ENCODE results near the gene MYO1D.

MYO1D gene

GRCh38 chr17:32854207-32854606, 22.7 kb downstream of the MYO1D start:
- TF ChIP-seq, protein P1, sequence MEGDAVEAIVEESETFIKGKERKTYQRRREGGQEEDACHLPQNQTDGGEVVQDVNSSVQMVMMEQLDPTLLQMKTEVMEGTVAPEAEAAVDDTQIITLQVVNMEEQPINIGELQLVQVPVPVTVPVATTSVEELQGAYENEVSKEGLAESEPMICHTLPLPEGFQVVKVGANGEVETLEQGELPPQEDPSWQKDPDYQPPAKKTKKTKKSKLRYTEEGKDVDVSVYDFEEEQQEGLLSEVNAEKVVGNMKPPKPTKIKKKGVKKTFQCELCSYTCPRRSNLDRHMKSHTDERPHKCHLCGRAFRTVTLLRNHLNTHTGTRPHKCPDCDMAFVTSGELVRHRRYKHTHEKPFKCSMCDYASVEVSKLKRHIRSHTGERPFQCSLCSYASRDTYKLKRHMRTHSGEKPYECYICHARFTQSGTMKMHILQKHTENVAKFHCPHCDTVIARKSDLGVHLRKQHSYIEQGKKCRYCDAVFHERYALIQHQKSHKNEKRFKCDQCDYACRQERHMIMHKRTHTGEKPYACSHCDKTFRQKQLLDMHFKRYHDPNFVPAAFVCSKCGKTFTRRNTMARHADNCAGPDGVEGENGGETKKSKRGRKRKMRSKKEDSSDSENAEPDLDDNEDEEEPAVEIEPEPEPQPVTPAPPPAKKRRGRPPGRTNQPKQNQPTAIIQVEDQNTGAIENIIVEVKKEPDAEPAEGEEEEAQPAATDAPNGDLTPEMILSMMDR (IDR thresholded peaks at IDR 0.05; ENCODE audit: low read depth, low read length, missing control alignments), result no peak
- H3K27ac ChIP-seq, result no peak overlapping the region
- in situ Hi-C loops (cut with HindIII; ENCODE audit: low pct_ligation_motif_present, low sequenced_read_pairs), result no loop called here

DNA sequence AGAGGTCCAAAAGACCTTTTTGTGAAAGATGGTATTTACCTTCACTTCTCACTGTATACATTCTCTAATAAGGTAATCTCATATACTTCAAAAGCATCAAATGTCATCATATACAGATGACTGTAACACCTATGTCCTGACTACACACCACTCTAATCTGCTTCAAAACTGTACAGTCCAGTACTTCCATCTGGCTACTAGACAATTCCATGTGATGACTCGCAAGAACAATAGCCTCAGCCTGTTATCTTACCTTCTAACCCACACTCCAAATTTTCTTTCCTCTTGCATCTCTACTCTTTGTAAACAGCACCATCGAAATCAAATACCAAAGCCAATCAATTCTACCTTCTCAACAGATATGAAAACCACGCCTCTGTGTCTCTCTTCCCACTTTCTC, 24.1 kb downstream of the MYO1D start:
- no peak overlapping the region for H3K27ac ChIP-seq
- H3K27me3 ChIP-seq (replicated peaks), result no peaks in the 10 kb centered on the region
- H3K4me3 ChIP-seq (ENCODE audit: low read depth, low read length), result no peak overlapping the region
- TF ChIP-seq, protein P1 (IDR thresholded peaks at IDR 0.05; ENCODE audit: low read depth, low read length, missing control alignments), result no peak
- no peaks in the 10 kb centered on the region for H3K36me3 ChIP-seq (replicated peaks)
- DNase-seq, result no peak
- in situ Hi-C loops (cut with HindIII; ENCODE audit: low pct_ligation_motif_present, low sequenced_read_pairs), result no loop called here

More at GRCh38 chr17:32854207-32854606, 22.7 kb downstream of the MYO1D start:
- no peak overlapping the region for H3K4me3 ChIP-seq (ENCODE audit: low read depth, low read length)
- no peaks in the 10 kb centered on the region for H3K27me3 ChIP-seq (replicated peaks)
- no peak for DNase-seq
- no peaks in the 10 kb centered on the region for H3K36me3 ChIP-seq (replicated peaks)

- Histone ChIP-seq H3K36me3 (replicated peaks) (no peaks in the 10 kb centered on the region), H3K4me3 (ENCODE audit: low read depth, low read length) (no peak overlapping the region), H3K27ac (no peak overlapping the region), H3K27me3 (replicated peaks) (no peaks in the 10 kb centered on the region)
- no peak for DNase-seq
- TF ChIP-seq, protein P1 (IDR thresholded peaks at IDR 0.05; ENCODE audit: low read depth, low read length, missing control alignments), result no peak
- in situ Hi-C loops (cut with HindIII; ENCODE audit: low pct_ligation_motif_present, low sequenced_read_pairs), result no loop called here
Measured at GRCh38 chr17:32849879-32850278, 27.0 kb downstream of the MYO1D start.

DNA sequence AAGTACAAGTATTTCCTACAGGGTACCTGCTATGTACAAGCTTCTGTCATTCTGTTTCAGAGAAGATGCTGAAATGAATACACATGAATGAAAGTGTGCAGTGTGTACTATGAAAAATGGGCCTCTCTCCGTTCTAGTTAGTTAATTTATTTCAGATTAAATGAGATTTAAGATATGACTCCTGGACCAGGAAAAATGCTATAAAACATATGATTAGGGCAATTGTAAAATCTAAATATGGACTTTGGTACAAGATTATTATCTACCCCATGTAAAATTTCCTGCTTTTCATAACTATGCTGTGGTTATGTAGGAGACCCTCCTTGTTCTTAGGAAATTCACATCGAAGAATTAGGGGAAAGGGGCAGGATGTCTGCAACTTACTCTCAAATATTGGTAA, 28.9 kb downstream of the MYO1D start:
- Histone ChIP-seq H3K27ac (no peak overlapping the region), H3K27me3 (replicated peaks) (no peaks in the 10 kb centered on the region), H3K36me3 (replicated peaks) (no peaks in the 10 kb centered on the region), H3K4me3 (ENCODE audit: low read depth, low read length) (no peak overlapping the region)
- DNase-seq, result no peak
- TF ChIP-seq, protein P1 (IDR thresholded peaks at IDR 0.05; ENCODE audit: low read depth, low read length, missing control alignments), result no peak
- in situ Hi-C loops (cut with HindIII; ENCODE audit: low pct_ligation_motif_present, low sequenced_read_pairs), result no loop called here

DNA sequence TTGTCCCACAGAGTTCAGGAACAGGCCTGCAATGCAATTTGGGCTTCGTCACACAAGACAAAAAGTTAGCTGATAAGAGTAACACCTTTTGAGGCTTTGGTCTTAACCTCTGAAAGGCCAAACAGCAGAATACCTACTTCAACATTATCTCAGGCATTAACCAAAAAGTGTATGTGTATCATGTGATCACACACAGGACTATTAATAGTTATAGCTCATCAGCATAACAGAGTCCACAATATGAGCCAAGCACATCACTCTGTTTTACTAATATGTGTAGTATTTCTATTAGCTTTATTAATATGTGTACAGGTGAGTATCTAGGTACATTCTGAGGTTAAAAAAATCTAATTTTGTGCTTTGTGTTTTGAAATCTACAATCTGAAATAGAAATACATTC, 30.8 kb downstream of the MYO1D start:
- no peak overlapping the region for H3K4me3 ChIP-seq (ENCODE audit: low read depth, low read length)
- no peak for DNase-seq
- TF ChIP-seq, protein P1 (IDR thresholded peaks at IDR 0.05; ENCODE audit: low read depth, low read length, missing control alignments), result no peak
- no peaks in the 10 kb centered on the region for H3K27me3 ChIP-seq (replicated peaks)
- in situ Hi-C loops (cut with HindIII; ENCODE audit: low pct_ligation_motif_present, low sequenced_read_pairs), result no loop called here
- H3K27ac ChIP-seq, result no peak overlapping the region
- no peaks in the 10 kb centered on the region for H3K36me3 ChIP-seq (replicated peaks)

- Histone ChIP-seq H3K4me3 (ENCODE audit: low read depth, low read length) (no peak overlapping the region), H3K27me3 (replicated peaks) (no peaks in the 10 kb centered on the region), H3K27ac (no peak overlapping the region), H3K36me3 (replicated peaks) (no peaks in the 10 kb centered on the region)
- in situ Hi-C loops (cut with HindIII; ENCODE audit: low pct_ligation_motif_present, low sequenced_read_pairs), result no loop called here
- no peak for DNase-seq
- TF ChIP-seq, protein P1 (IDR thresholded peaks at IDR 0.05; ENCODE audit: low read depth, low read length, missing control alignments), result no peak
Measured at GRCh38 chr17:32840241-32840640, 36.7 kb downstream of the MYO1D start.

Data from brain microvascular endothelial cell (primary cell).